GM18867 (cell line): ENCODE results near the gene SLC2A11.
"Not testable (repeated sequence)": the region's sequence is repeated elsewhere in the genome, so short reads cannot be mapped to it uniquely, and the experiment has no call there.

ENCODE experiments used
- ATAC-seq: cut with Tn5 transposase; IDR thresholded peaks from one replicate; pipeline ENCODE4 v1.9.1; 2021; ENCODE audit warnings: mild to moderate bottlenecking, moderate library complexity; ENCODE audit not compliant: unreplicated experiment

The SLC2A11 gene

DNA sequence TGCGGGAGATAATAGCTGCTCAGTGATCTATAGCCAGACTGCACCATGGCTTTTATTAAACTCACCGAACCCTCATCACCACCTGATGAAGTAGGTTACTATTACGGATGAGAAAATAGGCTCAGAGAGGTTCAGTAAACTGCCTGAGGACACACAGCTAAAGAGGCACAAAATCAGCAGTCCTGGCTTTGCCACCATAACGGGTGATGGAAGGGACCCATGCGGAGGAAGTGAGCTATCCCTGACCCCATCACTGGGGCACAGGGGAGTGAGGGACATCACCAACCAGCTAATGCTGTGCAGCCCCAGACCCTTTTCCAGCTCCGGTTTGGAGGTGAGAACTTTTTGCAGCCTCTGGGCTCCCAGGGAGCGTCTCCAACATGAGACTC, 11.6 kb upstream of the SLC2A11 start:
- ATAC-seq = no peak

DNA sequence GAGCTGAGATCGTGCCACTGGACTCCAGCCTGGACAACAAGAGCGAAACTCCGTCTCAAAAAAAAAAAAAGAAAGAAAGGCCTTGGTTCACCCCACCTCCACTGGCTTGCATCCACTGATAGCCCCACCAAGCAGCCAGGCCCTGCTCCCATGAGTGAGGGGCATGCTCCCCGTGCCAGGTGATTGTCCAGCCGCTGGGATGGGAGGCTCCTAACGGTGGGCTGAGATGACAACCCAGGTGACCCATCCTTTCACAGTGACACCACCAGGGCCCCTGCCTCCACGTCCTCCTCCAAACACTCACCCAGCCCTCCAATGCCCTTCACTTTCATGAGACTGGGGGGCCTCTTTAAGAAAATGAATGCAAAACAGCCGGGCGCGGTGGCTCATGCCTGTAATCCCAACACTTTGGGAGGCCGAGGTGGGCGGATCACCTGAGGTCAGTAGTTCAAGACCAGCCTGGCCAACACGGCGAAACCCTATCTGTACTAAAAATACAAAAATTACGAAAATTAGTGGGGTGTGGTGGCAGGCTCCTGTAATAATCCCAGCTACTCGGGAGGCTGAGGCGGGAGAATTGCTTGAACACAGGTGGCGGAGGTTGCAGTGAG, 10.3 kb upstream of the SLC2A11 start:
- no peak for ATAC-seq

DNA sequence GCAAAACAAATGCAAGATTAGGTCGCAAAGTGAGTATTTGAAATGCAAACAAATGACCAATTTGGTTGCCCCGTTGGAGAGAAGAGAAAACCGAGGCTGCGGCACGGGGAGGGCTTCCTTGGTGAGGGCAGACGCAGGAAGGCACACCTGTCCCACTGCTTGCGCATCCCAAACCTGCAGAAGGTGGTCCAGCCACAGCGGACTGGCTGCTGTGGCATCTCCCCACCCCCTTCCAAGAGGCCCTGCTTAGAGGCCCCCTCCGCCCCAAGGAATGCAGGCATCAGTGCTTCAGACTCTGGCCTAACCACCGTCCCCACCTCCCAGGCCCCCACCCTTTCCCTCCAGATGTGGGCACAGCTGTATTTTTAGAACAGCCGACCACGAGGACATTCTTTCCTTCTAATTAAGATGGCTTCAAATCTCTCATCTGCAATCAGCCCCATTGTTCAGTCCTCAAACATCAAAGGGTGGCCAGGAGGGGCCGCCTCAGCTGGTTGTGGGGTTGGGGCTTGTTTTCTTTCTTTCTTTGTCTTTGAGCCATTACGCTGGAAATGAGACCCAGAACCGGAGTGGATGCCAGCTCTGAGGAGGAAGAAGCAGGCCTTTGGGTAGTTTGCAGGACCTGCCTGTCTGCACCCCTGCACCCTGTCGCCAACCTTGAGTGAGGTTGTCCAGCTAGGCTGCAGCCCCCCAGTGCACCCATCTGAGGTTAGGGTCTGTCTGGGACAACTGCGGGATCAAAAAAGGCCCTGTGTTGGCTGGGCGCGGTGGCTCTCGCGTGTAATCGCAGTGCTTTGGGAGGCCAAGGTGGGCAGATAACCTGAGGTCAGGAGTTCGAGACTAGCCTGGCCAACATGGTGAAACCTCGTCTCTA, 9.4 kb upstream of the SLC2A11 start:
- ATAC-seq = no peak

DNA sequence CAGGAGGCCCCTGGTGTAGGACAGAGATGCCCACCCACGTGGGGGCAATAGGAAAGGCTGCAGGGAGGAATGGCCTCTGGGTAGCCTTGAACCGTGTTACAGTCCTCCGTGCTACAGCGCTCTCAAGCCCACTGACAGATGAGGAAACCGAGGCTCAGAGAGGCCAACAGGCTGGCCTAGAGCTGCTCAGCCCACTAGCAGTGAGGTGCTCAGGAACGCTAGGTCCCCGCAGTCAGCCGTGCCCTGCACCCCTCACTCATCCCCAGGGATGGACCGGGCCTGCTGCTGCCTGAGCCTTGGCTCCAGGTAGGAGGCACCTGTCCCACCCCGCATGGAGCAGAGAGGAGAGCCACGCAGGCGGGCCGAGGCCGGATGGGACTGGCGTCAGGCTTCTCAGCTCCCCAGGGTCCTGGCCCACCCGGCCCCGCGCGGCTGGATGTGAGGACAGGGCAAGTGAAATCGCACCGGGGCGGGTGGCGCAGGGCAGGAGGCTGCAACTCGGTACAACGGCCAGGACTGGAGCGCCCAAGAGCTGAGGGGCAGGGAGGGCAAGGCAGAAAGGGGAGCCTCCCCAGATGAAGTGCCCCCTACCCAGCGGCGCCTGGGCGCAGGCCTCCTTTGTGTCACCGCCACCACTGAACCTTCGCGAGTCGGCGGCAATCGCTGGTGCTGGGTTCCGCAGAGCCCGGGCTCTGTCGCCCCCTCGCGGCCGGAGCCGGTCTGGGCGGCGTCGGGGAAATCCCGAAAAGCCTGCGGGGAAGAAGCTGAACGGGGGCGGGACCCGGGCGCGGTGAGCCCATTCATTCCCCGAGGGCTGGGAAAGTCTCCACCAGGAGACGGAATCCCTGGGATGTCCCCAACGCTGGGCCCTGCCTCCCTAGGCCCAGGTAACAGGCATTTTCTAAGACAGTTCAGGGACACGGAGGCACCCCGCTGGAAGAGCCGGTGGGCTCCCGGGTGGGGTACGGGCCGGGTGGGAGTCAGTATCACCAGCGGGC, 8.4 kb upstream of the SLC2A11 start:
- peak; percentile 55 for ATAC-seq

DNA sequence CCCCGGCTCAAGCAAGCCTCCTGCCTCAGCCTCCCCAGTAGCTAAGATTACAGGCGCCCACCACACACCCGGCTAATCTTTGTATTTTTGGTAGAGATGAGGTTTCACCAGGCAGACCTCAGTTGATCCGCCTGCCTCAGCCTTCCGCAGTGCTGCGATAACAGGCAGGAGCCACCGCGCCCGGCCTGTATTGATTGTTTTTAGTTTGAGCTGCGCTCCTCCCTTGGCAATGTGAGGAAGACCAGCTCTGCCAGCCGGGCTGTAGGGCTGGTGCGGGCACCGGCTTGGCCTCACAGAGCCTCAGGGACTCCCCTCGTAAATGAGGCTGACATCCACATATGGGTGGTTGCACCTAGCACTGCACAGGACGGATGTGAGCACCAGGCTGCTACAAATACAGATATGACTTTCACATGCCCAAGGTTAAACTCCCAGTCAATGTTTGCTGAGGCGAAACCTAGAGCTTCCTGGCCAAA, 7.5 kb upstream of the SLC2A11 start:
- ATAC-seq = peak; percentile 40

DNA sequence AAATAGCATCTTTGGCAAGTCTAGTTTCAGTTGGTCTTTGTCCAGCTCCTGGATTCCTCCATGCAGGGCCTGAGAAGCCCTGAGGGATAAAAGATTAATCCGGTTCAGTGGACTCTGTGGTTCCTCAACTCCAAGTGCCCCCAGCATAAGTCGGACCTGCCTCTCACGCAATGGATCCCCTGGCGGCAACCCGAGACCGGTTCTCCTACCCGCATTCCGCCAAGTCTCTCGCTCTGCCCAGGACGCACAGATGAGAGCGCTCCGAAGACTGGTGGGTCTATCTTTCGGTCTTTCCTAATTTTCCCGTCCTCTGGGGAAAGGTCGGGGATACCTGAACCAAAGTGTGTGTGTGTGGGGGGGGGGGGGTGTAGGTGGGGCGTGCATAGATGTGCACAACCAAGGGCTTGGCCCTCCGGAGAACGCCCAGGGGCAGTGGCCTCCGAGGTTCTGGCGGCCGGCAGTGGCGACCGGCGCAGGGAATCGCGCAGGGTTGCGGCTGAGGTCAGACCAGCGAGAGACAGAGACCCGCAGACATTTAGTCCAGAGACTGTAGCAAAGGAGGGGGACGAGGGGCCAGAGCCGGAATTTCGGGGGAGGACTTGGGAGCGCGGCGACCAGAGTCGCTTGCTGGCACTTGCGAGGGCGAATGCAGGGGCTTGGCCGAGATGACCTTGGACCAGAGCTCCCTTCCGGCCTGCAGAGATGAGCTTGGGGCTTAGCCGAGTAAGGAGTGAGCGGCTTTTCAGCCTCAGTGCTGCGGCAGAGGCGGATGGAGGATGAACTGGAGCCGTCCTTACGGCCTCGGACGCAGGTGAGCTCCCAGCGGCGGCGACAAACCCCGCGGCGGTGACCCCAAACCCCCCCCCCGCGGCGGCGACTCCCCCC, 712 bp upstream of the SLC2A11 start:
- ATAC-seq = peak; percentile 31

DNA sequence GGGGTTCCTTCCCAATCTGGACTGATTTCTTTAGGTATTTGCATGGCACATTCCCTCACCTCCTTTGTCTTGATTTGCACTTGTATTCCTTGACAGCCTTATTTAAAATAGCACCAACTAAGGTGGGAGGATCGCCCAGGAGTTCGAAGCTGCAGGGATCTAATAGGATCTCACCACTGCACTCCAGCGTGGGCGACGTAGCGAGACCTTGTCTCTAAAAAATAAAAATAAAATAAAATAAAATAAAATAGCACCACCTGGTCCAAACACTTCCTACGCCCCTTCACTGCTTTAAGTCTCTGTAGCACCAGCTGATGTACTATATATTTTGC, 775 bp downstream of the SLC2A11 start:
- ATAC-seq = no peak

DNA sequence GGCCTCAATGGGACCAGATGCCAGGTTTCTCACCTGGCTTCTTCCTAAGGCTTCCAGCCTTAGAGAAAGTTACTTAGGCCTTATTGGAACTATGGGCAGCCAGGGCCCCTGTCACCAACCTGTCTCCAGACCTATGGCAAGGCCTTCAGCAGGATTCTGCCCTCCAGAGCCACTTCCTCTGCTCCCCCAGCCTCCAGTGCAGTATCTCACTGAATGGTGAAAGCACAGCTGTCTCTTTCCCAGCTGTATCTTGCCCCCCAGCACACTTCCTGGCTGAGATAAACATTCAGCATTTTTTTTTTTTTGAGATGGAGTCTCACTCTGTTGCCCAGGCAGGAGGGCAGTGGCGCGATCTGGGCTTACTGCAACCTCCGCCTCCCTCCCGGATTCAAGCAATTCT, 1.5 kb downstream of the SLC2A11 start:
- no peak for ATAC-seq

DNA sequence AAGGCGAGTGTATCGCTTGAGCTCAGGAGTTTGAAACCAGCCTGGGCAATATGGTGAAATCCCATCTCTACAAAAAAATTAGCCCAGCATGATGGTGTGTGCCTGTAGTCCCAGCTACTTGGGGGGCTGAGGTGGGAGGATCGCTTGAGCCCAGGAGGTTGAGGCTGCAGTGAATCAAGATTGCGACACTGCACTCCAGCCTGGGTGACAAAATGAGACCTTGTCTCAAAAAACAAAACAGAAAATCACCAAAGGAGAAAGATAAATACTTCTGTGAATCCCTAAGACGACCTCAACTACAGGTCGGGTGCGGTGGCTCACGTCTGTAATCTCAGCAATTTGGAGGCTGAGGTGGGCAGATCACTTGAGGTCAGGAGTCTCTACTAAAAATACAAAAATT, 2.5 kb downstream of the SLC2A11 start:
- not testable (repeated sequence) for ATAC-seq

DNA sequence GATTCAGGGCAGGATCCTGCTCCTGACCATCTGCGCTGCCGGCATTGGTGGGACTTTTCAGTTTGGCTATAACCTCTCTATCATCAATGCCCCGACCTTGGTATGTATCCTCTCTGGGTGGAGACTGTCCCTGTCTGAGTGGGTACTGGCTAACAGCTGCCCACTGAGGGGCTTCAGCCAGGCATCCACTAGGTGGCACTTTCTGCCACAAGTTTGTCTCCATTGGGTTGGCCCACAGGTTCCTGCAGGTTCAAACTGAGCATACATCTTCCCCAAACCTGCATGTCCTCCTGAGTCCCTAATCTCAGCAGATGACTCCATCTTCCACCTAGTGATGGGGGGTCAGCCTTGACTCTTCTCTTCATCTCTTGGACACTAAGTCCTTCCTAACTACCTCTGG, 4.4 kb downstream of the SLC2A11 start:
- no peak for ATAC-seq

DNA sequence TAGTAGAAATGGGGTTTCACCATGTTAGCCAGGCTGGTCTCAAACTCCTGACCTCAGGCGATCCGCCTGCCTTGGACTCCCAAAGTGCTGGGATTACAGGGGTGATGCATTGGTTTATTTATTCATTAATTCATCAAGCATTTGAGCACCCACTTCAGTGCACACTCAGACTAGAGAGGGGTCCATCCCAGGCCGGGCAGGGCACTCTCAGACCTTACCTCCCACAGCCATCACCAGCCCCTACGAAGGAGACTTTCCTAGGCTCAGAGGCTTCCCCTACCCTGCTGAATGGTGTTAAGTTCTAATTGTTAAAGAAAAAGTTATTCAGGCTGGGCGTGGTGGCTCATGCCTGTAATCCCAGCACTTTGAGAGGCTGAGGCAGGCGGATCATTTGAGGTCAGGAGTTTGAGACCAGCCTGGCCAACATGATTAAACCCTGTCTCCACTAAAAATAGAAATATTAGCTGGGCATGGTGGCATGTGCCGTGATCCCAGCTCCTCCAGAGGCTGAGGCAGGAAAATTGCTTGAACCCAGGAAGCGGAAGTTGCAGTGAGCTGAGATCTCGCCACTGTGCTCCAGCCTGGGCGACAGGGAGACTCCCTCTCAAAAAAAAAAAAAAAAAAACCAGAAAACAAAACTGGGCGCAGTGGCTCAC, 7.0 kb downstream of the SLC2A11 start:
- ATAC-seq = not testable (repeated sequence)

DNA sequence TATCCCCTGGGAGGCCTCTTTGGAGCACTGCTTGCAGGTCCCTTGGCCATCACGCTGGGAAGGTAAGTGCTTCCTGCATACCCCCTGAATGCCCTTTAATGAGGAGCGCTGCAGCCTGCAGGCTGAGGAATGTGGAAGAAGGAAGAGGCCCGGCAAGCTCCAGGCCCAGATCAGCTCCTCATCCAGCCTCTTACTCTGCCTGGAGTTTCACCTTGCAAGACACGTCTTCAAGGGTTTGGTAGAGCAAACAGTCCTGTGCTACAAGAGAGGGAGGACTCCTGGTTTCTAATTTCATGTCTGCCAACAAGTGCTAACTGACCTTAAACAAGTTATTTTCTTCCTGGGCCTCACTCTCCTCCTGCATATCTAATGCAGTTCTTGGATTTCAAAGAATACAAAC, 10.9 kb downstream of the SLC2A11 start:
- ATAC-seq = no peak

DNA sequence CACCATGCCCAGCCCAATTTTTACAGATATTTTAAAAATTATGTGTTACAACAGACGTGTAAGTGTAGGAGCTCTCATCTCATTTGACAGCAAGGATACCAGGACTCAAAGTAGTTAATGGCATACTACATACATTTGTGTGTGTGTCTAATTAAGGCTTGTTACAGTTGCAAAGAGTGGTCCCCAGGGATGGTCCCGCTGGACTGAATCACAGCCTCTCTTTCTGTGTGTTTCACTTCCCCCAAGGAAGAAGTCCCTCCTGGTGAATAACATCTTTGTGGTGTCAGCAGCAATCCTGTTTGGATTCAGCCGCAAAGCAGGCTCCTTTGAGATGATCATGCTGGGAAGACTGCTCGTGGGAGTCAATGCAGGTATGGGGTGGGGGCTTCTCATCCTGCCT, 17.2 kb downstream of the SLC2A11 start:
- no peak for ATAC-seq

DNA sequence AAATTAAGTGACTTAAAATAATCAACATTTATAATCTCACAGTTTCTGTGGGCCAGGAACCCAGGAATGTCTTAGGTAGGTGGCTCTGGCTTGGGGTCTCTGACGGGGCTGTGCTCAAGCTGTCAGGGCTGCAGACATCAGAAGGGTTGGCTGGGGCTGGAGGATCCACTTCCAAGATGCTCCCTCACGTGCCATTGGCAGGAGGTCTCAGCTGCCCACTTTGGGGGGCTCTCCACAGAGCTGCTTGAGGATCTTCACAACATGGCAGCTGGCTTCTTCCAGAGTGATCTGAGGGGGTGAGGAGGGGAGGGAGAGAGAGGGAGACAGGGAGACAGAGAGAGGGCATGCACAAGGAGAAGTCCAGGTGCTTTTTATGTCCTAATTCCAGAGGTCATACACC, 18.1 kb downstream of the SLC2A11 start:
- no peak for ATAC-seq

DNA sequence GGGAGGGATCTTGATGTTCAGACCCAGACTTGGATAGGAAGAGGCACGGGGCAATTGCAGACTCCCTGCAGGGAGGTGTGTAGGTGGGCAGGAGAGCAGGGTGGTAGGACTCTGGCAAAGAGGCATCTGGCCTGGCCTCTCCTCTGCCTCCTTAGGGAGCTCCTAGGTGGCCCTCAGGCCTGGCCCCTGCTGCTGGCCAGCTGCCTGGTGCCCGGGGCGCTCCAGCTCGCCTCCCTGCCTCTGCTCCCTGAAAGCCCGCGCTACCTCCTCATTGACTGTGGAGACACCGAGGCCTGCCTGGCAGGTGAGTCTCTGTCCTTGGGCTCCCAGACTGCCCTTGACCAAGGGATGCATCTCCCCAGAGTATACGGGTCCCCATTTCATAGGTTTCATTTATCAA, 19.9 kb downstream of the SLC2A11 start:
- no peak for ATAC-seq

DNA sequence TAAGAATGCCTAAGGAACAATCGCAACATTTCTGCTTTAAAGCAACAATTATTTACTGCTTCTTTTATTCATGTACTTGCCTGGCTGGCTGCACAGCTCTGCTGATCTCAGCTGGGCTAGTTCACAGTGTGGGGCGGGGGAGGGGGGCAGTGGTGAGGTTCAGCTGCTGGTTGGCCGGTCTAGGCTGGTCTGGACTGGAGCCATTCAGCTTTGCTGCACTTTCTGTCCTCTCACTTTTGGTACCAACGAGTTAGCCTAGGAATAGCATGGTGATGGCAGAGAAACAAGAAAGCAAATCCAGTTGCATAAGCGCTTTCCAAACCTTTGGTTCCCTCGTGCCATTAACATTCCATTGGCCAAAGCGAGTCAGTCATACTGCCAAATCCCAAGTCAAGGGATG, 20.5 kb downstream of the SLC2A11 start:
- ATAC-seq = no peak

DNA sequence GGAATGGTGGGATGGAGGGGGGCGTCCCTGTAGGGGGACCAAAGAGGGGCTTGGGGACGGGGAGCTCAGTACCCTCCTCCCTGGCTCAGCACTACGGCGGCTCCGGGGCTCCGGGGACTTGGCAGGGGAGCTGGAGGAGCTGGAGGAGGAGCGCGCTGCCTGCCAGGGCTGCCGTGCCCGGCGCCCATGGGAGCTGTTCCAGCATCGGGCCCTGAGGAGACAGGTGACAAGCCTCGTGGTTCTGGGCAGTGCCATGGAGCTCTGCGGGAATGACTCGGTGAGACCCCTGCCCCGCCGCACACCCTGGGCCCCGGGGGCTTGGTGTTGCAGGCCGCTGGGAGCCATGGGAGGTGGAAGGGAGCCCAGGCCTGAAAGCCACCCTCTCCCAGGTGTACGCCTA, 24.7 kb downstream of the SLC2A11 start:
- no peak for ATAC-seq

DNA sequence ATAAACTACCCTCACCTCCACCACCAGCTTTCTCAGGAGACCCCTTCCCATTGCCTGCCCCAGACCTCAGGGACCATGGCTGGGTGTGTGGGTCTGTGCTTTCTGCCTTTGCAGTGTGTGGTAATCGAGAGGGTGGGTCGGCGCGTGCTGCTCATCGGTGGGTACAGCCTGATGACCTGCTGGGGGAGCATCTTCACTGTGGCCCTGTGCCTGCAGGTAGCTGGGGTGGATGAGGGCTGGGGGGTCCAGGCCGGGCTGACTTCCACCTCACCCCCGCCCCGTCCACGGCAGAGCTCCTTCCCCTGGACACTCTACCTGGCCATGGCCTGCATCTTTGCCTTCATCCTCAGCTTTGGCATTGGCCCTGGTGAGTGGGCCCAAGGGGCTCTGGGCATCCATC, 26.0 kb downstream of the SLC2A11 start:
- ATAC-seq = no peak

DNA sequence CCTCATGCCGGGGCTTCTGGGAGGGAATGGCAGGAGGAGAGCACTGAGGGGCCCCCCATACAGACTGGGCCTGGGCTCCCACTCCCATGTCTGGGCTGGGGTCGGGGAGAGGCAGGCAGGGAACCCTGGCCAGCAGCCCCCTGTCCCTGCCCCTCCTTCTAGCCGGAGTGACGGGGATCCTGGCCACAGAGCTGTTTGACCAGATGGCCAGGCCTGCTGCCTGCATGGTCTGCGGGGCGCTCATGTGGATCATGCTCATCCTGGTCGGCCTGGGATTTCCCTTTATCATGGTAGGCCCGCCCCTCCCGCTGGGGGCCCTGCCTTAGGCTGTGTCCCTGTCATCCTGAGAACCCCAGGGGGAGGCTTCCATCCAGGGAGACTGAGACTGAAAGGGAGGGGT, 26.5 kb downstream of the SLC2A11 start:
- no peak for ATAC-seq
